Measurements from ENCODE around the gene STRBP.

DNA sequence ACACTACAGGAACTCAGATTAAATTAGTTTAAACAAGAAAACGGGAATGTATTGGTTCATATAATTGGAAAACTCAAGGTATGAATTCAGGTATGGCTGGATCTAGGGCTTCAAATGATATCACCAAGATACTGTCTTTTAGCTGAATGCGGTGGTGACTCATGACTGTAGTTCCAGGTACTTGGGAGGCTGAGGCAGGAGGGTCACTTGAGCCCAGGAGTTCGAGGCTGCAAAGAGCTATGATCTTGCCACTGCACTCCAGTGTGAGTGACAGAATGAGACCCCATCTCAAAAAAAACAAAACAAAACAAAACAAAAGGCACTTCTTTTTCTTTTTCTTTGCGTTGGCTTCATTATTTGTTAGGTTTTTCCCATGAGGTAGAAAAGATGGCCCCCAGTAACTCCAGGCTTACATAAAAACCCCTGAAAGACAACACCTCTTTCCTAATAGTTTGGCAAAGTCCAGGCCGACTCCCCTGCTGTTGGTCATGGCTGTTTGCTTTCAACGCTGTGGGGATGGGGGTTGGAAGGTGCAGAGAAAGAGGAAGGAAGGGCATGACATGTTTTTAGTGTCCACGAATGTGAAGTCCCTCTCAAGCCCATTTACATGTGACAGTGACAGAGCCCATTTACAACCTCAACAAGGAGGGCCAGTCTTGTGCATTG is 47.8 kb upstream of the STRBP start:
- TF ChIP-seq, protein P1, sequence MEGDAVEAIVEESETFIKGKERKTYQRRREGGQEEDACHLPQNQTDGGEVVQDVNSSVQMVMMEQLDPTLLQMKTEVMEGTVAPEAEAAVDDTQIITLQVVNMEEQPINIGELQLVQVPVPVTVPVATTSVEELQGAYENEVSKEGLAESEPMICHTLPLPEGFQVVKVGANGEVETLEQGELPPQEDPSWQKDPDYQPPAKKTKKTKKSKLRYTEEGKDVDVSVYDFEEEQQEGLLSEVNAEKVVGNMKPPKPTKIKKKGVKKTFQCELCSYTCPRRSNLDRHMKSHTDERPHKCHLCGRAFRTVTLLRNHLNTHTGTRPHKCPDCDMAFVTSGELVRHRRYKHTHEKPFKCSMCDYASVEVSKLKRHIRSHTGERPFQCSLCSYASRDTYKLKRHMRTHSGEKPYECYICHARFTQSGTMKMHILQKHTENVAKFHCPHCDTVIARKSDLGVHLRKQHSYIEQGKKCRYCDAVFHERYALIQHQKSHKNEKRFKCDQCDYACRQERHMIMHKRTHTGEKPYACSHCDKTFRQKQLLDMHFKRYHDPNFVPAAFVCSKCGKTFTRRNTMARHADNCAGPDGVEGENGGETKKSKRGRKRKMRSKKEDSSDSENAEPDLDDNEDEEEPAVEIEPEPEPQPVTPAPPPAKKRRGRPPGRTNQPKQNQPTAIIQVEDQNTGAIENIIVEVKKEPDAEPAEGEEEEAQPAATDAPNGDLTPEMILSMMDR (conservative IDR thresholded peaks at IDR 0.05): no peak
- TF ChIP-seq ZFX (IDR thresholded peaks at IDR 0.05): no peak
